Colonic mucosa (tissue), 4 donors: ENCODE data around the gene SNX5. TPM values are rescaled to one million over a fixed set of nuclear protein-coding genes. Genes with fewer than 3 reads are reported as not detected.

Source experiments
- DNase-seq: peaks from one replicate; pipeline ENCODE4 v3.0.0-alpha.2; 2020
- H3K27ac ChIP-seq: fragments of 200-600 bp; one replicate; pipeline ENCODE4 v1.8.0; 2021
- H3K27me3 ChIP-seq: fragments of 200-600 bp; one replicate; pipeline ENCODE4 v1.8.0; 2021
- H3K36me3 ChIP-seq: fragments of 200-600 bp; one replicate; pipeline ENCODE4 v1.8.0; 2021
- H3K4me1 ChIP-seq: fragments of 200-600 bp; one replicate; pipeline ENCODE4 v1.8.0; 2021; ENCODE audit warnings: mild to moderate bottlenecking
- H3K4me3 ChIP-seq: fragments of 200-600 bp; one replicate; pipeline ENCODE4 v1.8.0; 2021
- H3K9ac ChIP-seq, 2 donors: one replicate each; pipeline ENCODE4 v1.7.0; 2013; ENCODE audit warnings: control low read depth in 2 of 2, low read depth in 2 of 2, low read length in 2 of 2
- H3K9me3 ChIP-seq: fragments of 200-600 bp; one replicate; pipeline ENCODE4 v1.8.0; 2021
- intact Hi-C: fragments of 100-400 bp; cut with DNase I; formaldehyde crosslinking; loops from one replicate; pipeline ENCODE4 v1.14.1; 2022
- total RNA-seq, 2 donors: library from RNA; stranded (reverse); fragmentation: NEBNext Ultra II Directional in 1 of 2; extraction: Animal tissue kit (Norgen Biotek cat#: 25700) in 1 of 2; gene quantifications; one replicate each; pipeline ENCODE4 v1.2.1, GENCODE V29; 2021
- TF ChIP-seq, protein P1 (sequence below): fragments of 200-600 bp; IDR thresholded peaks from one replicate; pipeline ENCODE4 v1.8.0; 2022; ENCODE audit warnings: antibody characterized with exemption, mild to moderate bottlenecking
- donor health status: healthy.
- donor health status: DM: no; HTN: no; CAD: no.
- donor health status: DM: no; HTN: no; CAD: no.

The SNX5 gene
- total RNA-seq, 2 donors from 2014 or later = 116 to 119 TPM

DNA sequence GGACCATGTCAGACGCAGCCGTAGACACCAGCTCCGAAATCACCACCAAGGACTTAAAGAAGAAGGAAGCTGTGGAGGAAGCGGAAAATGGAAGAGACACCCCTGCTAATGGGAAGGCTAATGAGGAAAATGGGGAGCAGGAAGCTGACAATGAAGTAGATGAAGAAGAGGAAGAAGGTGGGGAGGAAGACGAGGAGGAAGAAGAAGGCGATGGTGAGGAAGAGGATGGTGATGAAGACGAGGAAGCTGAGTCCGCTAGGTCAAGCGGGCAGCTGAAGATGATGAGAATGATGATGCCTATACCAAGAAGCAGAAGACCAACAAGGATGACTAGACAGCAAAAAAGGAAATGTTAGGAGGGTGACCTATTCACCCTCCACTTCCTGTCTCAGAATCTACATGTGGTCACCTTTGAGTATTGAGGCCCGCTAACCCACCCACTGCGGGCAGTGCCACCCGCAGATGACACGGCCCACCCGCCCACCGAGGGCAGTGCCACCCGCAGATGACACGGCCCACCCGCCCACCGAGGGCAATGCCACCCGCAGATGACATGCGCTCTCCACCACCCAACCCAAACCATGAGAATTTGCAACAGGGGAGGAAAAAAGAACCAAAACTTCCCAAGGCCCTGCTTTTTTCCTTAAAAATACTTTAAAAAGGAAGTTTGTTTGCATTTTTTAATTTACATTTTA is 43.5 kb upstream of the SNX5 start:
- H3K9me3 ChIP-seq = no peaks in the 10 kb centered on the region
- TF ChIP-seq, protein P1, sequence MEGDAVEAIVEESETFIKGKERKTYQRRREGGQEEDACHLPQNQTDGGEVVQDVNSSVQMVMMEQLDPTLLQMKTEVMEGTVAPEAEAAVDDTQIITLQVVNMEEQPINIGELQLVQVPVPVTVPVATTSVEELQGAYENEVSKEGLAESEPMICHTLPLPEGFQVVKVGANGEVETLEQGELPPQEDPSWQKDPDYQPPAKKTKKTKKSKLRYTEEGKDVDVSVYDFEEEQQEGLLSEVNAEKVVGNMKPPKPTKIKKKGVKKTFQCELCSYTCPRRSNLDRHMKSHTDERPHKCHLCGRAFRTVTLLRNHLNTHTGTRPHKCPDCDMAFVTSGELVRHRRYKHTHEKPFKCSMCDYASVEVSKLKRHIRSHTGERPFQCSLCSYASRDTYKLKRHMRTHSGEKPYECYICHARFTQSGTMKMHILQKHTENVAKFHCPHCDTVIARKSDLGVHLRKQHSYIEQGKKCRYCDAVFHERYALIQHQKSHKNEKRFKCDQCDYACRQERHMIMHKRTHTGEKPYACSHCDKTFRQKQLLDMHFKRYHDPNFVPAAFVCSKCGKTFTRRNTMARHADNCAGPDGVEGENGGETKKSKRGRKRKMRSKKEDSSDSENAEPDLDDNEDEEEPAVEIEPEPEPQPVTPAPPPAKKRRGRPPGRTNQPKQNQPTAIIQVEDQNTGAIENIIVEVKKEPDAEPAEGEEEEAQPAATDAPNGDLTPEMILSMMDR = no peak
- no peak for DNase-seq
- H3K4me3 ChIP-seq = no peak overlapping the region
- intact Hi-C loops = no loop called here
- no peaks in the 10 kb centered on the region for H3K4me1 ChIP-seq
- no peaks in the 10 kb centered on the region for H3K27me3 ChIP-seq
- H3K27ac ChIP-seq = no peak overlapping the region
- no peak overlapping the region for H3K9ac ChIP-seq
- H3K36me3 ChIP-seq = no peaks in the 10 kb centered on the region

DNA sequence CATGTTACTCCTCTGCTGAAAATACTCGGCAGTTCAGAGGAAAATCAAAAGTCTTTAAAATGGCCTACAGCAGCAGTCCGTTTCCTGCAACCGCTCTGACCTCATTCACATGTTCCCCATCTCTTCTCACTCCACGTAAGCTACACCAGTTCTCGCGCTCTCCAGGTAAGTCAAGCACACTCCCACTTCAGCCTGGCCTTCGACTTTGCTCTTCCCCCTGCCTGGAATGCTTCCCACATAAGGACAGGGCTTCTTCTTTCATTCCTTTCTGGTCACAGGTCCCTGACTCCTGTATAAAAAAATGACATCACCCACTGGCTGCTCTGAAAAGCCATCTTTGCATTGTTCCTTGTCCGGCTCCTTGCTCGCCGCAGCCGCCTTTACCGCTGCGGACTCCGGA is 42.9 kb upstream of the SNX5 start:
- no peaks in the 10 kb centered on the region for H3K36me3 ChIP-seq
- intact Hi-C loops = no loop called here
- no peak for DNase-seq
- H3K27ac ChIP-seq = no peak overlapping the region
- no peaks in the 10 kb centered on the region for H3K9me3 ChIP-seq
- no peaks in the 10 kb centered on the region for H3K4me1 ChIP-seq
- no peak overlapping the region for H3K9ac ChIP-seq
- TF ChIP-seq, protein P1 = no peak
- H3K27me3 ChIP-seq = no peaks in the 10 kb centered on the region
- H3K4me3 ChIP-seq = no peak overlapping the region

DNA sequence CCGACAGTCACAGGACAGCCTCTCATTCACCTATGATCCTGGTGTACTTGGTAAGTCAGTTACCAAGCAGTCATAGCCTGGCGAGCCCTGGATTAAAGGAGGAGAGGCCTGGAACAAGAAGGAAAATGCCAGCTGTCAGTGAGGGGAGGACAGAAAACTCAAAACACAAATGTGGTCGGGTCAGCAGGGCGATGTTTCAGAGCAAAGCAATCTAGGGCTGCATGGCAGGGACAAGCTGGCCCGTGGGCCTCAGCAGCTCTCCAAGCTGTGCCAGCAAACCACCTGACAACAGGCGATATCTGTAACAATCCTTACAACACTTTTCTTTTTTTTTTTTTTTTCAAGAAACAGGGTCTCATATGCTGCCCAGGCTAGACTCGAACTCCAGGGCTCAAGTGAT is 40.5 kb upstream of the SNX5 start:
- Histone ChIP-seq H3K27ac (no peak overlapping the region), H3K27me3 (no peaks in the 10 kb centered on the region), H3K9me3 (no peaks in the 10 kb centered on the region), H3K36me3 (no peaks in the 10 kb centered on the region), H3K4me3 (no peak overlapping the region), H3K9ac (no peak overlapping the region), H3K4me1 (no peaks in the 10 kb centered on the region)
- no peak for DNase-seq
- TF ChIP-seq, protein P1 = no peak
- intact Hi-C loops = no loop called here

DNA sequence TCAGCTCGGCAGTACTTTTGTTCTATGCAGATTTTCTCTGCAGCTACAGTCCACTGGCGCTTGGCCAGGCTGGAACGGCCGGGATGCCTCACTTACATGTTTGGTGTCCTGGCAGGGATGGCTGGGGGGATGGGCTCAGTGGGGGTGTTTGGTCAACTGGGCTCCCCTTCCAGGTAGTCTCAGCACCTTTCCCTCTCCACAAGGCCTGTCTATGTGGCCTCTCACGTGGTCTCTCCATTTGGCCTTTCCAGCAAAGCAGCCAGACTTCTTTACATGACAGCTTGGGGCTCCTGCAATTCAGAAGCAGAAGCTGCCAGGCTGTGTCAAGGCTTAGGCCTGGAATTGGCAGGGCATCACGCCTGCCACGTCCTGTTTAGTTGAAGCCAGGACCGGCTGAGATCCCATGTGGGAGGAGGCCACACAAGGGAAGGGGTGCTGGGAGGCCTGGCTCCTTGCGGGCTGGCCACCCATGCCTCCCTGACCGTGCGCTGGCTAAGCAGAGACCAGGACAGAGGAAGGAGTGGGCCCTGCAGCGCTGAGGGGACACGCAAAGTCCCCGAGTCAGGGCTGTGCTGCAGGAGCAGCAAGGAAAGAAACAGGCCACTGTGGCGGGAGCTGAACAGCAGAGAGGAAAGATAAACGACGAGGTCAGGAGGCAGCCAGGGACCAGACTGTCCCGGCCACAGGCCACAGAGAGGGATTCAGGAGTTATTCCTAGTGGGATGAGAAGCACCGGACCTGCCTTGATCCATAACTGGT is 39.1 kb upstream of the SNX5 start:
- H3K4me1 ChIP-seq = no peaks in the 10 kb centered on the region
- DNase-seq = peak; percentile 34
- no peak overlapping the region for H3K4me3 ChIP-seq
- intact Hi-C loops = no loop called here
- H3K27me3 ChIP-seq = no peaks in the 10 kb centered on the region
- TF ChIP-seq, protein P1 = no peak
- no peak overlapping the region for H3K27ac ChIP-seq
- no peaks in the 10 kb centered on the region for H3K36me3 ChIP-seq
- H3K9ac ChIP-seq = no peak overlapping the region
- no peaks in the 10 kb centered on the region for H3K9me3 ChIP-seq

DNA sequence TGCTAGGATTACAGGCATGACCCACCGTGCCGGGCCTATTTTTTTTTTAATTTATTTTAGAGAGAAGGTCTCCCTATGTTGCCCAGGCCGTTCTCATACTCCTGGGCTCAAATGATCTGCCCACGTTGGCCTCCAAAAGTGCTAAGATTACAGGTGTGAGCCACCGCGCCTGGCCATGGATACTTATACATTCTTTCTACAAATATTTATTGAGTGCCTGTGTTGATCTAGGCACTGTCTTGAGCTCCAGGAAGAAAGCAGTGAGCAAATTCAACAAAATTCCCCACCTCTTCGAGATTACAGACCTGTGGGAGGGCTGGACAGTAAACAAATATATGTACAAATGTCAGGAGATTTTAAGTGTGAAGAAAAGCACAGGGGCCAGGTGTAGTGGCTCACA is 38.1 kb upstream of the SNX5 start:
- no peaks in the 10 kb centered on the region for H3K4me1 ChIP-seq
- no peak overlapping the region for H3K9ac ChIP-seq
- intact Hi-C loops = no loop called here
- H3K27ac ChIP-seq = no peak overlapping the region
- H3K9me3 ChIP-seq = no peaks in the 10 kb centered on the region
- TF ChIP-seq, protein P1 = no peak
- H3K27me3 ChIP-seq = no peaks in the 10 kb centered on the region
- no peak for DNase-seq
- no peak overlapping the region for H3K4me3 ChIP-seq
- H3K36me3 ChIP-seq = no peaks in the 10 kb centered on the region
